GM19240 (cell line): ENCODE measurements around the gene CD300A.
"Not testable (repeated sequence)": the region's sequence is repeated elsewhere in the genome, so short reads cannot be mapped to it uniquely, and the experiment has no call there.

ENCODE experiments used
- DNase-seq: peaks from one replicate; pipeline ENCODE4 v3.0.0; 2011; ENCODE audit warnings: low spot score; ENCODE audit not compliant: insufficient read length

Gene CD300A

DNA sequence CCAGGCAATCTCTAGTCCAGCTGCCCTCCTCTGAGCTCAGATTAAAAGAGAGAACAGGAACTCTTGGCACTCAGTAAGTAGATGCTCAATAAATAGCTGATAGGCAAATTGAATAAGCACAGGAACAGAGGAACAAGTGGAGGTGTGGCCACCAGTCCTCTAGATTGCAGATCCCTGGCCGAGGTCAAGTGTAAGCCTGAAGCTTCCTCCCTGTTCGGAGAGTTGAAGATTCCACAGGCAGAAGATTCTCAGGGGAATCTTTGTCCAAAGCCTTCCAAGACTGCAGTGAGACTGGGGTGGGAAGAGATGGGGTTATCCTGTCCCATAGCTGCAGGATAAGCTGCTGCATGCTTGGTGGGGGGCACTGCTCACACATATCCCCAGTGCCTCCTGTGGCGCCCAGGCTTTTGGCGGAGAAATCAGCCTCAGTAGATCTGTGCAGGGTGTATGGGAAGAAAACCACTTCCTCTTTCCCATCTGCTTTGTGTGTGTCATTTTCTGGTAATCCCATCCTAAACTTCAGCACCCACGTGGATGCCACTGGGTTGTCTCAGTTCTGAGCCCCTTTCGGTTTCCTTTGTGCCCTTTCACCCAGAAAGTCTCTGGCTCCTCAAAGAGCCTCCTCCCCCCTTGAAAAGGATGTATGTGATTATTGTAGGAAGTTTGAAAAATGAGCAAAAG, 12.1 kb downstream of the CD300A start:
- no peak for DNase-seq

- no peak for DNase-seq
Measured at GRCh38 chr17:74480290-74480689, 13.9 kb downstream of the CD300A start.

DNA sequence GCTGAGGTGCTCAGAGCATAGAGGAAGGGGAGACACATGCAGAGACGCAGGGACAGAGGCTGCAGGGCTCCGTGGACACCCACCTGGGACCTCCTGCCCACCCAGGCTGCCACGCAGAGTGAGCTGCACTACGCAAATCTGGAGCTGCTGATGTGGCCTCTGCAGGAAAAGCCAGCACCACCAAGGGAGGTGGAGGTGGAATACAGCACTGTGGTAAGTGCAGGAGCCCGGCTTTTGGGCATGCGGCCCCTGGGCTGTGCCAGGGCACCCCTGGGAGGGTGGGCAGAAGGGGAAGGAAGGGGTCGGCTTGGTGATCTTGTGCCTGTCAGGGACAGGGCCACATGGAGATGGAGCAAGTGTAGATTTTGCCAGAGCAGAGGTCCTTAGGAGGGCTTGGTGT, 15.2 kb downstream of the CD300A start:
- no peak for DNase-seq

GRCh38 chr17:74484066-74484465, 17.6 kb downstream of the CD300A start:
- no peak for DNase-seq

GRCh38 chr17:74485022-74485743, 18.7 kb downstream of the CD300A start:
- no peak for DNase-seq

GRCh38 chr17:74485841-74486240, 19.4 kb downstream of the CD300A start:
- DNase-seq: no peak

GRCh38 chr17:74488276-74488675, 21.8 kb downstream of the CD300A start:
- not testable (repeated sequence) for DNase-seq

DNA sequence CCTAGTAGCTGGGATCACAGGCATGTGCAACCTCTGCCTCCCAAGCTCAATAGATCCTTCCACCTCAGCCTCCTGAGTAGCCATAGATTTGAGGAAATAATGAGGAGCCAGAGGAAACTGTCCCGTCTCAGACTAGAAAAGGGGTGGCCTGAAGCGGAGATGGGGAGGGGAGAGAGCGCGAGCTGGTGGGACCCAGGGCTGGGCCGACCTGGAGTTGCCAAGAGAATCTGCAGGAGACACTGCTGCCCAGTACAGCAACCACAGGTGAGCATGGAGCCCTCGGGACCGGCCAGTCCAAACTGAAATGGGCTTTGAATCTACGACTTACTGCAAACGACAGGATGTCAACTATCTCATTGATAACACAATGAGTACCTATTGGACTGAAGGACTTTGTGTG, 24.3 kb downstream of the CD300A start:
- DNase-seq: no peak

GRCh38 chr17:74491626-74492025, 25.2 kb downstream of the CD300A start:
- no peak for DNase-seq

GRCh38 chr17:74493331-74493833, 26.9 kb downstream of the CD300A start:
- peak; percentile 38 for DNase-seq

- no peak for DNase-seq
Measured at GRCh38 chr17:74497471-74497870, 31.0 kb downstream of the CD300A start.

- no peak for DNase-seq
Measured at GRCh38 chr17:74499992-74500391, 33.6 kb downstream of the CD300A start.

DNA sequence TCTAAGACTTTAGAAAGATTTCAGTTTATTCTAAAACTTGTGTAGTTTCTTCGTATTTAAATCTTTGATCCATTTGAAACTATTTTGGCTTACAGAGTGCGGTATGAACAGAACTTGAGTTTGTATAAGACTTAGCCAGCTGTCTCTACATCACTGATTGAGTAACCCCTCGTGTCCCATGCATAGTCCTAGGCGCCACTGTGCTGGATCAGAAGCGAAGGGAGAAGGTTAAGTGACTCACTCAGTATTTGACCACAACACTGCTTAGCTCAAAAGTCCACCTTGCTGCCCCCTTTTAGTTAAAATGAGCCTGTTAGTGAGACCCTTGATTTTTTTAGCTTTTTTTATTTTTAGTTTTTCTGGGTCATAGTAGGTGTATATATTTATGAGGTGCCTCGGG, 36.4 kb downstream of the CD300A start:
- DNase-seq: no peak

GRCh38 chr17:74503949-74504348, 37.5 kb downstream of the CD300A start:
- not testable (repeated sequence) for DNase-seq

- no peak for DNase-seq
Measured at GRCh38 chr17:74508156-74508555, 41.7 kb downstream of the CD300A start.

DNA sequence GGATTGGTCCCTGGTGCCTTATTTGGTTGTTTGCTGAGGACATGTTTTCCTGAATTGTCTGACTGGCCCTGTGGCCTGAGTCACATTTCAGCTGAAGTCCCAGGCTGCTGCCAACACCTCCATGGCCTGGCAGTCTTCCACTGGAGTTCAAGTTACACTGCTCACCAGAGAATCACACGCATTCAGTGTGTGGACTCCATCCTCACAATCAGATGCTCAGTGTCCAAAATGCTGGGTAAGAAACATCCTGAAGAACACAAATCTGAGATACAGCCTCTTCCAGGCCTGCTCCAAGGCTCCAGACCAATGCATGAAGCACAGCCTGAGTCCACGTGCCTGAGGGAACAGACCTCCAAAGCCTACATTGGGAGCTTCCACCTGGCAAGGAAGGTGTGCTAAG, 45.6 kb downstream of the CD300A start:
- DNase-seq: no peak

- no peak for DNase-seq
Measured at GRCh38 chr17:74512624-74513091, 46.2 kb downstream of the CD300A start.

- no peak for DNase-seq
Measured at GRCh38 chr17:74513987-74514631, 47.7 kb downstream of the CD300A start.

DNA sequence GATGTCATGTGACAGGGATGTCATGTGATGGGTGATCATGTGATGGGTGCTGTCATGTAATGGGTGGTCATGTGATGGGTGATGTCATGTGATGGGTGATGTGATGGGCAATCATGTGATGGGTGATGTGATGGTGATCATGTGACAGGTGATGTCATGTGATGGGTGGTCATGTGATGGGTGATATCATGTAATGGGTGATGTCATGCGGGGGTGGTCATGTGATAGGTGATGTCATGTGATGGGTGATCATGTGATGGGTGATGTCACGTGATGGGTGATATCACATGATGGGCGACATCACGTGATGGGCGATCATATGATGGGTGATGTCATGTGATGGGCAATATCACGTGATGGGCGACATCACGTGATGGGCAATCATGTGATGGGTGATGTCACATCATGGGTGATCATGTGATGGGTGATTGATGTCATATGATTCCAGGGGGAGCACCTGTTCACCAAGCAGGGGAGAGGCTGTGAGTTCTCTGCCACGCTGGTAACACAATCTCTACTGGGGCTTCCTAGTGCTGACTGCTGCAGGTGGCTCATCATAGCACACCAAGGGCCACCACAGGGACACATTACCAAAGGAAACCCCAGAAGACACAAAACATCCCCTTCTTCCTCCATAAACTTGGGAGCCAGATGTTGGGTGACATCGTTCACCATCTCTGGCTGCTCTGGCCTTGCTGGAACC, 48.3 kb downstream of the CD300A start:
- no peak for DNase-seq

GRCh38 chr17:74515941-74516340, 49.5 kb downstream of the CD300A start:
- DNase-seq: no peak

- no peak for DNase-seq
Measured at GRCh38 chr17:74516561-74517328, 50.3 kb downstream of the CD300A start.
